Right lobe of liver (tissue), 4 donors: ENCODE data around the gene RHBDD1.

ENCODE experiments used
- POLR2A ChIP-seq: fragments of 450-650 bp; IDR thresholded peaks from one replicate; pipeline ENCODE4 v1.6.1; 2017; ENCODE audit warnings: antibody characterized with exemption, mild to moderate bottlenecking
- TF ChIP-seq, protein P1 (sequence below), 4 donors: fragments of 200-600 bp in 3 of 4; fragments of 450-650 bp in 1 of 4; IDR thresholded peaks; one replicate each; pipeline versions ENCODE4 v1.5.1 to v1.8.0; 2016 to 2022; ENCODE audit warnings: antibody characterized with exemption in 4 of 4, mild to moderate bottlenecking in 2 of 4
- donor health status: DM: no; HTN: no; CAD: no.
- donor health status: DM: no; HTN: no; CAD: no.
- donor health status: DM: no; HTN: yes; CAD: no.

DNA sequence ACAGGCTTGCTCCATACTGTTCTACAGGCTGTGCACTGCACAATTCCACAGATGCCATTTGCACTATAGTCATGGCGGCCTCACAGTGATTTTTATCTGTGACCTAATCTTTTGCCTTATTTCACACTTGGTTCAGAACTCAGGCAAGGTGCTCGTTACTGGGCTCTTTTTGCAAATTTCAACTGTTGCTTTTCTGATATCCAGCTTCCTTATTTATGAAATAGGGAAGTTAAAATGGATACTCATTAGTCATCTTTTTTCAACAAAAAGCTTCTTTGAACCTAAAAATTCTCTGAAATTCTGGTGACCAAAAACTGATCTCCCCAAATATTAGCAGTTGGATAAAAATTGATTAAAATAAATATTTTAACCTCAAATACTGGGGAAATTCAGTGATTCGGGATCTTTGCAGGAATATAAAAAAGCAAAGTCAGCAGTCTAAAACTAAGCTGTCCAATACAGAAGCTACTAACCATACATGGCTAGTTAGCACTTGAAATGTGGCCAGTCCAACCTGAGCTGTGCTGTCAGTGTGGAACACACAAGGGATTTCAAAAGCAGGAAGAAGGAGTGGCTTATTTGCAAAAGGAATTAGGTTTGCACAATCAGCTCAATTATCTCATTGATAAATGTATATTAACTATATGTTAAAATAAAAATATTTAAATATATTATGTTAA, 193.7 kb downstream of the RHBDD1 start:
- TF ChIP-seq, protein P1, sequence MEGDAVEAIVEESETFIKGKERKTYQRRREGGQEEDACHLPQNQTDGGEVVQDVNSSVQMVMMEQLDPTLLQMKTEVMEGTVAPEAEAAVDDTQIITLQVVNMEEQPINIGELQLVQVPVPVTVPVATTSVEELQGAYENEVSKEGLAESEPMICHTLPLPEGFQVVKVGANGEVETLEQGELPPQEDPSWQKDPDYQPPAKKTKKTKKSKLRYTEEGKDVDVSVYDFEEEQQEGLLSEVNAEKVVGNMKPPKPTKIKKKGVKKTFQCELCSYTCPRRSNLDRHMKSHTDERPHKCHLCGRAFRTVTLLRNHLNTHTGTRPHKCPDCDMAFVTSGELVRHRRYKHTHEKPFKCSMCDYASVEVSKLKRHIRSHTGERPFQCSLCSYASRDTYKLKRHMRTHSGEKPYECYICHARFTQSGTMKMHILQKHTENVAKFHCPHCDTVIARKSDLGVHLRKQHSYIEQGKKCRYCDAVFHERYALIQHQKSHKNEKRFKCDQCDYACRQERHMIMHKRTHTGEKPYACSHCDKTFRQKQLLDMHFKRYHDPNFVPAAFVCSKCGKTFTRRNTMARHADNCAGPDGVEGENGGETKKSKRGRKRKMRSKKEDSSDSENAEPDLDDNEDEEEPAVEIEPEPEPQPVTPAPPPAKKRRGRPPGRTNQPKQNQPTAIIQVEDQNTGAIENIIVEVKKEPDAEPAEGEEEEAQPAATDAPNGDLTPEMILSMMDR (IDR thresholded peaks at IDR 0.05) = no peak
- no peak for TF ChIP-seq POLR2A
